Stimulated activated CD8-positive, alpha-beta memory T cell treated with anti-CD3 and anti-CD28 coated beads, Interleukin-15, amount 100 ng/mL, for 1 hour (primary cell): Measurements from ENCODE around the gene B3GALT2.

Experiments
- DNase-seq: peaks from one replicate; pipeline ENCODE4 v3.0.0-alpha.2; 2020; ENCODE audit warnings: low read depth

The B3GALT2 gene

DNA sequence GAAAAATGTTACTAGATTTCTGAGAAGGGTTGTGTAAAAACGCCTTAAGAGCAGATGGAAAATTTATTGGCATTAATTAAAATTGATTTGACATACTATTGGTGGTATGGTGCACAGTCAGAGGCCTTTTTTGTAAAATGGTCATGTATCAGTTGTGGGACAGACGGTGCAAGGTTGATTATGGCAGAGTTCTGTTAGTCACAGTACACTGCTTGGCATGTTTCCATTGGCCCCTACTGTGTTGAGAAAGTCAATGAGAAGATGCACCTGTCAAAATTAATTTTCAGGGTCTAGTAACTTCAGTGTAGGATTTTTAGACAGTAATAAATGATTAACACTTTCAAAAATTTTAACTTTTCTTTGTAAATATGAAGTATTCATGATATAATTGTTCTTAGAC, 4.4 kb downstream of the B3GALT2 start:
- DNase-seq = no peak

DNA sequence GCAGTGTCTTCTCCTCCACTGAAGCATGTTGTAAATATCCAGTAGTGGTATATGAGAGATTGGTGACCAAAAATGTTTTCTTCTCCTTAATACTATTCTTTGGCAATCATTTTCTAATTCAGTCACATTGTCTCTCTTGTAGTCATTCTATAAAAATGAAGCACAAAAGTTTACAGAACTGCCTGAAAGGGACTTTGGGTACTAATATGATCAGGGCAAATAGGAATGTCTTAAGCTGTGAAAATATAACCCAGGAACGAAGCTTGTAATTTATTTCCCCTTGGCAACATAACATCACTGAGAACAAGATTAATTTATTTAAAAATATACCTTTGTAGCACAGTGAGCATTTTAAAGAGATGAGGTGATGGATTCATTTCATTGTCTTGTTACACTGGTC, 4.9 kb downstream of the B3GALT2 start:
- DNase-seq = no peak

DNA sequence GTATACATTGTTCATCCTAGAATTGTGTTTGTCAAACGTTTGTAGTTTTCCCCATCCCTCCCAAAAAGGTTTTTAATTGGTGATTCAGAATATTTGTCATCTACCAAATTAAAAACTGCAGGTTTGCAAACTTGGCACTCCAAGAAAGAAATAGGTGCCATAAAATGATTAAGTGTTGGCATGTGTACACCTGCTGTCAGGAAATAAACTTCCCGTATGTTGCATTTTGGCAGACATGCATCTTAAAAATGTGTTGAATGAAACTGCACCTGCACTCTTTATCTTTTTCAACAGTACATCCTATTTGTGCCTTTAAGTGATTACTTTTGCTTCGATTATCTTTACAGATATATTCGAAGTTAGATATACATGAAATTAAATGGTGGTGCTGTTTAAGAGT, 7.3 kb downstream of the B3GALT2 start:
- DNase-seq = no peak

DNA sequence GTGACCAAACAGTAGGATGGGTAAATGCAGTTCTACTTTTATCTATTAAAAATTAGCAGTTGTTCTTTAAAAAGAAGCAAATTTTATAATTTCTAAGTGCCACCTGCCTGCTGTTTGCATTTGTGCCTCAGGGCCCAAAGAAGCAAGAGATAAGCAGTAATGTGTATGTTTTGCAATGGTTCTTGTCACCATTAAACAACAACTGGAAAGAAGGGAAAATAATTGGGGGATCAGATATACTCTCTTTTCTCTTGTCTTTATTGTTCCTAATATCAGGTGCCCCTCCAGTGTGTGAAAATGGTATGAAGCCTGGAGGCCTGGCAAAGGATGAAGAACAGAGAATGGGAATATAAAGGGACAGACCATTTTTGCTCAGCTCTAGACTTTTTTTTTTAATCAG, 9.6 kb downstream of the B3GALT2 start:
- no peak for DNase-seq

DNA sequence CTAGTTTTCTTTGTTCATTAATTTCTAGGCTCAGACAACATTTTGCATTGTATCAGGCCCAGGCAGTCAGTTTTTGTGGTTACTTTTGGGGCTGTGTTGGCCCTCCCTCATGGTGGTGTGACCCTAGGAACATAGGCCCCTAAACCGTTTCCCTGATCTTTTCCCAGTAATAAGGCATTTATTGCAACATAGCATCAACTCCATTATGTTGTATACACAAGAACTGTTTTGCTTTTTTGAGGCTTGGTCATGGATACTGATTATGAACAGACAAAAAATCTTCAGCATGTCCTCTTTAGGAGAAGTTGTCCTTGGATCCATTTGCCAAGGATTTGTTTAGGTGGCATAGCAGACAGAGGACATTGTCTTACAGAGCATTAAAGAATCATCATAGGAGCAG, 10.3 kb downstream of the B3GALT2 start:
- DNase-seq = no peak

DNA sequence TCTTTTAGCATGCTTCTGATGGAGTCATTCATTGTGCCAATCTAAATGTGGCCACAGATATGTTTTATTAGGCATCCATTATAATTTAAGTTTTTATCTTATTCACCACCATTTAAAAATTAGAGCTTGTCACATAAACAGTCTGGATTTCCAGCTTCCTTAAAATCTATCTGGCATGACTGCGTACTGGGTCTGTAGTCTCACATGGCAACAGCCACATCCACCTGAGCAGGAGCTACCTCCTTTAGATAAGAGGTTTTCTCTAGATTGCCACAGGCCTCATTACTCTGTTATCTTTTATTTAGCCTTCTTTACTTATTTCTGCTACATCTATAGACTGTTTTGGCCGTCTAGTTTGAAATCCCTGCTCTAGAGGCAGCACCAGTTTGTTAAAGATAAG, 29.1 kb downstream of the B3GALT2 start:
- no peak for DNase-seq

DNA sequence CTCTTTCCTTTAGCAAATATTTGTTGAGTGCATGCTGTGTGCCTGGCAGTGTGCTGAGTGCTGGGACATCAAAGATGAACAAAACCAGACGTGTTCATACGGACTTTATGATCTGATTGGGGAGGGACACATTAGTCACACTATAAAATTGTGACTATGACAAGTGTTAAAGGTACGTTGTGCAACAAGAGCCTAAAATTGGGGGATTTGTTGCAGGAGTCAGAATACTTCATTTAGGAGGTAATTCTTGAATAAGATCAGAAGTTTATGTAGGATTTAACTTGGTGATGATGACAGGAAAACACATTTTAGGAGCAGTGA, 29.6 kb downstream of the B3GALT2 start:
- DNase-seq = no peak

DNA sequence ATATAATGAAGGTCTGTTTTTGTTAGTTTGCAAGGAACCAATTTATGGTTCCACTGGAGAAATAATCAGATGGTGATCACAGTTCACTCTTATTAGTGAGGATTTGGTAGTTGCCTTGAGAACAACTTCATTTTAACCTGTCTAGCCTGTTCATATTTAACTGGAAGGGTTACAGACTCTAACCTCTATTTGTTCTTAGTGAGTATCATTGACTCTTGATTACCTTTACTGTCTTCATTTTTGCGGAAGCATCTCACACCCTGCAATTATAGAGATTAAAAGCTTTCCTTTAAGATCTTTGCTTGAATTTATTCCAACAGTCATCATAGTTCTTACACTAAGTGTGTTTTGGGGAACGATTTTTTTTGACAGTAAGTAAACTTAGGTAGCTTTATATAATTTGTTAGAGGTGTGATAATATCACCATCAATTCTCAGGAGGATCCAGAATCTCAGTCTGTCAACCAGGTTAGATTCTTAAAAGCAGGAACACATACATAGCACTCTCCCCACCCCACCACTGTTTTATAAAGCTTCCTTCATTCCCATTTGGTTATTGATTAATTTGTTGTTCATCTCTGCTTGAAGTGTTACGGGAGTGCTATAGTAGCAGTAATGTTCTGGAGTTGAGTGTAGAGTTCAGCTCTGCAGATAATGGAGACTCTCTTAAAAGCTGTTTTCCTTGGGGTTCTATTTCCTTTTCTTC, 30.1 kb downstream of the B3GALT2 start:
- no peak for DNase-seq

DNA sequence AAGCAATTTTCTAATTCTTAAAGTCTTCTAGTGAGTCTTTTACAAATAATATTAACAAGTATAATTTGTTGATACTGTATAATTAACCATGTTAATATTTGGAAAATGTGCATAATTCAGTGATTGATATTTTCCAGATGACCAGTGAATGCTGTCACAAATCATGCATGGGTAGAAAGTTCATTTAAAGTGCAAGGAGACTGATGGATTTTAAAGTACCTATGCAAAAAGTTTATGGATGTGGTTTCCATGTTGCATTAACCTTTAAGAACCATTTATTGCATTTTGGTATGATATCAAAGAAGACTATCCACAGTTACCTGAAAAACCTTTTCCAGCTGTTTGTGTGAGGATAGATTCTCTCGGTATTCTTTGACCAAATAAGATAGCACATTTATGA, 41.4 kb downstream of the B3GALT2 start:
- no peak for DNase-seq

DNA sequence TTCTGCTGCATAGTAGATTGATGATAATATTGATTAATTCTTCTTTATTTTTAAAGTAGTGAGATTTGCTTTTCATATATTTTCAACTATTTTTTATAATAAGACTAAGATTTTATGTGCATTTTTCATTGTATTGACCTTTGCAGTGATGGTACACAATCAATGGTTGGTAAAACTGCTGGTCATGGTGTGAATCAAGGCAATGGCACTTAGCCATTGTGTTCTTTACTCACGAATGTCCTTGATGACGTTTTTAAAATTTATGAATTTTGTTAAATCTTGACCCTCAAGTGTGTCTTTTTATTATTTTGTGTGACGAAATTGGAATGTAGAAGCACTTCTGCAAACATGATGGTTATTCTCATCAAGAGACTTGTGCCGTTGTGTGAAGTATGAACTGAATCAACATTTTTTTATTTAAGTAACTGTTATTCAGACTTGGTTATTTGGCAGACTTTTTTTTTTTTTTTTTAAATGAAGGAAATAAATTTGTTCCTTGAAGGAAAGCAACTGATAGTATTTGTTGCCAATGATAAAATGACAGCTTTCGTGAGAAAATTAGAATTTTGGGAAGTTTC, 42.0 kb downstream of the B3GALT2 start:
- no peak for DNase-seq

DNA sequence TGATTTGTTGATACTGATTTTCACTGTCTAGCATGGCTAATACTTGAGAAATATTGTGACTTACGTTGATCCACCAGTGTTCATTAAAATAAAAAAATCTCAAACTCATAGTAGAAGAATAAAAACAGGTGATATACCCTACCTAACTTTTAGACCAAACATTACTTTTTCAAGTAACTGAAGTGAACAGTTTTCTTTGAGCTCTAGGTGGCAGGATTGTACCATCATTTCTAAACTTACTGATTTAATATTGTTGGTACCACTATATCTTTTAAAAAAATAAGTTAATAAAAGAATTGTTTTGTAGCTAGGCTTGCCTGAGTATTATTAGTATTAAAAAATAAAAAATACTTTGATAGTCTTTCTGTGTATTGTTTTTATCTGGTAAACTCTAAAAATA, 43.1 kb downstream of the B3GALT2 start:
- DNase-seq = no peak

DNA sequence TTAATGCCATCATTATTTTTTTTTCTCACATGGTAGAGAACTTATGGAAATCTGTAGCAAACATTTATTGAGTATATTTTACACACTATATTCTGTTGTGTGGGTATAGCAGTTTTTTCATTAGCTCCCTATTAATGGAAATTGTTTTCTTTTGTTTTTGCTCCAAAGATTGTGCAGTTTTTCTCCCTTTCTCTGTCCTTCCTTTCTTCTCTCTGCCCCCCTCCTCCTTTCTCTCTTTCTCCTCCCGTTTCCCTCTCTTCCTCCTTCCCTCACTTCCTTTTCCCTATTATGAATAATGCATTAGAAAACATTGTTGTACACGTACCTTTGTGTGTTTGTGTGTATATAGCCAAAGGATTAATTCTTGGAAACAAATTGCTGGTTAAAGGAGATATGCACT, 44.0 kb downstream of the B3GALT2 start:
- DNase-seq = no peak

DNA sequence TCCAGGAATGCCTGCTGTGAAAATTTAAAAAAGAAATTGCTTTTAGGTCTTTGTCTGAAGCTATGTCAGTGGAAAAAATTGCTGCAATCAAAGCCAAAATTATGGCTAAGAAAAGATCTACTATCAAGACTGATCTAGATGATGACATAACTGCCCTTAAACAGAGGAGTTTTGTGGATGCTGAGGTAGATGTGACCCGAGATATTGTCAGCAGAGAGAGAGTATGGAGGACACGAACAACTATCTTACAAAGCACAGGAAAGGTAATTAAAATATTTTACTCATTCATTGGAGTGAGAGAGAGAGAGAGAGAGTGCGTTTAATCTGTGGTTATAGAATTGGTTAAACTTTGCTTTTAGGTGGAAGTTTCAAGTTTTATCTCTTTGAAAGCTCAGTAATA, 44.6 kb downstream of the B3GALT2 start:
- DNase-seq = no peak

DNA sequence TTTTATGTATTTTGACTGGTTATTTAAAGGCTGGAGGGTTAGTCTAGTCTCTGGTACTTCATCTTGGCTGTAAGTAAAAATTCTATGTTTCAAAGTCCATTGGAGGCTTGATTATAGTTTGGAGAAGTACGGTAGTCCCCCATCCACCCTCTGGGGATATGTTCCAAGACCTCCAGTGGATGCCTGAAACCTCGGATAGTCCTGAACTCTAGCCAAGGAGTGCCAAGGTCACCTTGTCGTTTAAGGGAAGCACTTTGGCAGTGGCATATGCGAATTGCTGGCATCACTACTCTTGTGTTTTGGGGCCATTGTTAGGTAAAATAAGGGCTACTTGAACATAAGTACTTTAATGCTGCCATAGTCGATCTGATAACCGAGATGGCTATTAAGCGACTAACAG, 46.2 kb downstream of the B3GALT2 start:
- no peak for DNase-seq

DNA sequence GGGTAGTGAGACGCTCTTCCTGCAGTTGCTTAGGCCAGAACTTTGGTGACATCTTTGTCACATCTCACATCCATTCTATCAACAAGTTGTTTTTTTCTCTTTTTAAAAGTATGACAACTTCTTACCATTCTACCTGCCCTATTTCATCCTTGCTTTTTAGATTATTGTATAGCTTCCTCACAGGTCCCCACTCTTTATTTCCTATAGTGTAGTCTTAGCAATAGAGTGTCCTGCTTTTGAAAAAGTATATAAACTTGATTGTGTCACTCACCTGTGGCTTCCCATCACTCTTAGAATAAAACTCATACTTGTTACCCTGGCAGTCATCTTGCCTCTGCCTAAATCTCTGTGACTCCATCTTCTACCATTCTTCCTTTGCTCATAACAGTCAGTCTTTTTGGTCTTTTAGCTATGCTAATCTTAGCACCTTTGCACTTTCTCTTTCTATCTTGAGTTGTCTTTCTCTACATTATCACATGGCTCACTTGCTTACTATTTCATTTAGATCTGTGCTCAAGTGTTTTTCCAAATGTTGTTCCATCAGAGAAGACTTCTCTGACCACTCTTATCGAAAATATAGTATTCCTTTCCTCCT, 55.0 kb downstream of the B3GALT2 start:
- DNase-seq = no peak
